ENCODE results near the gene CBX4. TPM values are rescaled to one million over a fixed set of nuclear protein-coding genes. Genes with fewer than 3 reads are reported as not detected.

Gene CBX4
- total and polyA plus RNA-seq, 3 donors from 2014 or later = 11.5 to 35.9 (median 23.5) TPM

- intact Hi-C loops (cut with DNase I; ENCODE audit: low total_unique reads) = no loop called here
- Histone ChIP-seq H3K27me3 (no peaks in the 10 kb centered on the region), H3K9me3 (no peaks in the 10 kb centered on the region), H3K4me3 (peak overlapping the region in 1 of 2 donors; percentile 40), H3K27ac (no peak overlapping the region), H3K4me1 (peaks cover 10% of the 10 kb centered on the region), H3K36me3 (ENCODE audit: low read depth, missing control alignments) (no peaks in the 10 kb centered on the region)
- no peak for DNase-seq
- 6 to 12% methylated on average over 11 to 43 of the region's 43 CpGs for WGBS, 2 donors
- TF ChIP-seq POLR2A (IDR thresholded peaks at IDR 0.05) (no peak), CTCF (IDR thresholded peaks at IDR 0.05) (no peak)
Measured at GRCh38 chr17:79814127-79814973, 24.9 kb downstream of the CBX4 start.

- H3K27me3 ChIP-seq = peaks cover 6% of the 10 kb centered on the region
- H3K4me1 ChIP-seq = peaks cover 10% of the 10 kb centered on the region
- no peaks in the 10 kb centered on the region for H3K36me3 ChIP-seq (ENCODE audit: low read depth, missing control alignments)
- no peak overlapping the region for H3K27ac ChIP-seq
- peak overlapping the region in 1 of 2 donors; percentile 37 for H3K4me3 ChIP-seq
- intact Hi-C loops (cut with DNase I; ENCODE audit: low total_unique reads) = no loop called here
- 2% methylated on average over 49 of the region's 89 CpGs; no CpG with 5 or more reads in 1 of the 2 donors for WGBS, 2 donors
- TF ChIP-seq CTCF (IDR thresholded peaks at IDR 0.05) (no peak), POLR2A (IDR thresholded peaks at IDR 0.05) (no peak)
- no peaks in the 10 kb centered on the region for H3K9me3 ChIP-seq
- no peak for DNase-seq
Measured at GRCh38 chr17:79813297-79814126, 25.7 kb downstream of the CBX4 start.

- Histone ChIP-seq H3K9me3 (no peaks in the 10 kb centered on the region), H3K36me3 (ENCODE audit: low read depth, missing control alignments) (no peaks in the 10 kb centered on the region), H3K27ac (peak overlapping the region in 1 of 2 donors; percentile 8), H3K4me1 (peaks cover 10% of the 10 kb centered on the region), H3K27me3 (peaks cover 6% of the 10 kb centered on the region), H3K4me3 (peak overlapping the region; percentile 37 to 45)
- intact Hi-C loops (cut with DNase I; ENCODE audit: low total_unique reads) = no loop called here
- no peak for DNase-seq
- 2 to 3% methylated on average over 52 to 63 of the region's 72 CpGs for WGBS, 2 donors
- TF ChIP-seq CTCF (IDR thresholded peaks at IDR 0.05) = no peak
- no peak for TF ChIP-seq POLR2A (IDR thresholded peaks at IDR 0.05)
Measured at GRCh38 chr17:79812353-79813258, 26.6 kb downstream of the CBX4 start.

- H3K27ac ChIP-seq = no peak overlapping the region
- H3K4me3 ChIP-seq = peak overlapping the region in 1 of 2 donors; percentile 45
- DNase-seq = no peak
- H3K4me1 ChIP-seq = peaks cover 10% of the 10 kb centered on the region
- WGBS, 2 donors = 5 to 6% methylated on average over 13 to 20 of the region's 20 CpGs
- no peaks in the 10 kb centered on the region for H3K36me3 ChIP-seq (ENCODE audit: low read depth, missing control alignments)
- TF ChIP-seq CTCF (IDR thresholded peaks at IDR 0.05) = no peak
- no peak for TF ChIP-seq POLR2A (IDR thresholded peaks at IDR 0.05)
- peaks cover 6% of the 10 kb centered on the region for H3K27me3 ChIP-seq
- intact Hi-C loops (cut with DNase I; ENCODE audit: low total_unique reads) = no loop called here
- no peaks in the 10 kb centered on the region for H3K9me3 ChIP-seq
Measured at GRCh38 chr17:79811868-79812352, 27.3 kb downstream of the CBX4 start.
